Lung (tissue), 12 donors: ENCODE measurements around the gene TRPM5. TPM values are rescaled to one million over a fixed set of nuclear protein-coding genes. Genes with fewer than 3 reads are reported as not detected.

Experiments
- ATAC-seq: fragments of 200-7000 bp; cut with Tn5 transposase; one replicate; pipeline ENCODE4 v1.9.1; 2020; ENCODE audit warnings: moderate number of reproducible peaks; ENCODE audit not compliant: insufficient read depth, low FRiP score
- DNase-seq, 3 donors: peaks; one replicate each; pipeline ENCODE4 v3.0.0-alpha.2; 2013 to 2017
- H3K27ac ChIP-seq, 2 donors: one replicate each; pipeline ENCODE4 v1.5.1; 2013; ENCODE audit warnings: mild to moderate bottlenecking in 2 of 2, moderate library complexity in 2 of 2, control low read depth in 1 of 2, inconsistent platforms in 1 of 2, low read depth in 1 of 2, low read length in 1 of 2
- H3K27me3 ChIP-seq, 3 donors: one replicate each; pipeline ENCODE4 v1.5.1; 2013; ENCODE audit warnings: low read length in 2 of 3; ENCODE audit not compliant: control insufficient read depth in 3 of 3, insufficient read depth in 3 of 3
- H3K36me3 ChIP-seq, 4 donors: one replicate each; pipeline ENCODE4 v1.5.1; 2013; ENCODE audit warnings: low read length in 4 of 4, mild to moderate bottlenecking in 1 of 4, moderate library complexity in 1 of 4; ENCODE audit not compliant: control insufficient read depth in 4 of 4, insufficient read depth in 4 of 4
- H3K4me1 ChIP-seq, 5 donors: one replicate each; pipeline ENCODE4 v1.5.1; 2013; ENCODE audit warnings: low read length in 5 of 5, mild to moderate bottlenecking in 2 of 5, moderate library complexity in 1 of 5; ENCODE audit not compliant: control insufficient read depth in 5 of 5, insufficient read depth in 5 of 5
- H3K4me3 ChIP-seq: one replicate; pipeline ENCODE4 v1.5.1; 2013; ENCODE audit warnings: mild to moderate bottlenecking, control low read depth, moderate library complexity
- H3K9ac ChIP-seq, 2 donors: one replicate each; pipeline ENCODE4 v1.5.1; 2013; ENCODE audit warnings: low read length in 2 of 2, control low read depth in 1 of 2; ENCODE audit not compliant: insufficient read depth in 1 of 2
- H3K9me3 ChIP-seq, 4 donors: one replicate each; pipeline ENCODE4 v1.5.1; 2013; ENCODE audit warnings: low read length in 3 of 4, mild to moderate bottlenecking in 1 of 4, moderate library complexity in 1 of 4; ENCODE audit not compliant: control insufficient read depth in 4 of 4, insufficient read depth in 3 of 4
- CTCF ChIP-seq: IDR thresholded peaks from 2 replicates; pipeline ENCODE4 v1.5.1; 2012; ENCODE audit warnings: mild to moderate bottlenecking; ENCODE audit errors: control extremely low read depth, extremely low read depth
- WGBS, 2 donors: extraction: QIAGEN DNeasy Blood & Tissue Kit; methylation state at CpG; one replicate each; pipeline ENCODE4 v1.1.7; 2013; 5-methylcytosine and 5-hydroxymethylcytosine counted together
- polyA plus RNA-seq, 2 donors: library from polyadenylated mRNA; stranded (reverse); fragments of 200-250 nt; gene quantifications; one replicate each; pipeline ENCODE4 v1.2.1, GENCODE V29; 2013
- total RNA-seq, 2 donors: library from RNA; depleted of rRNA in 1 of 2; stranded (reverse); fragments of >200 nt in 1 of 2; gene quantifications; one replicate each; pipeline ENCODE4 v1.2.1, GENCODE V29; 2014 to 2021
- donor health status: control.
- donor health status: control.
- donor health status: Bipolar disorder and iron deficiency.
- donor health status: healthy.
- donor health status: DM: yes; HTN: yes; CAD: no.

TRPM5 gene
- total and polyA plus RNA-seq, 4 donors: 0.02 to 0.20 (median 0.11) TPM

- ATAC-seq (no peak), DNase-seq (no peak)
- Histone ChIP-seq H3K4me3 (no peak overlapping the region), H3K9me3 (no peaks in the 10 kb centered on the region), H3K9ac (no peak overlapping the region), H3K27ac (no peak overlapping the region), H3K27me3 (no peaks in the 10 kb centered on the region), H3K36me3 (no peaks in the 10 kb centered on the region), H3K4me1 (peaks cover 0 to 21% (median 3%) of the 10 kb centered on the region in 5 donors)
- no peak for TF ChIP-seq CTCF
- WGBS, 2 donors: 67 to 80% methylated on average over 20 of the region's 20 CpGs
These were observed 14.9 kb upstream of the TRPM5 start for GRCh38 chr11:2459016-2459725.

- ATAC-seq (no peak), DNase-seq (no peak)
- TF ChIP-seq CTCF: no peak
- Histone ChIP-seq H3K27ac (no peak overlapping the region), H3K36me3 (no peaks in the 10 kb centered on the region), H3K9ac (no peak overlapping the region), H3K4me3 (no peak overlapping the region), H3K4me1 (peaks cover 0 to 15% (median 0%) of the 10 kb centered on the region in 5 donors), H3K27me3 (no peaks in the 10 kb centered on the region), H3K9me3 (no peaks in the 10 kb centered on the region)
- 88 to 93% methylated on average over 13 of the region's 13 CpGs for WGBS, 2 donors
These were observed 14.0 kb upstream of the TRPM5 start for GRCh38 chr11:2458321-2458720.

GRCh38 chr11:2453436-2453835 lies 9.1 kb upstream of the TRPM5 start:
- H3K27me3 ChIP-seq: no peaks in the 10 kb centered on the region
- H3K9ac ChIP-seq: no peak overlapping the region
- H3K9me3 ChIP-seq: no peaks in the 10 kb centered on the region
- DNase-seq (no peak), ATAC-seq (no peak)
- H3K36me3 ChIP-seq: no peaks in the 10 kb centered on the region
- H3K4me3 ChIP-seq: no peak overlapping the region
- 97 to 98% methylated on average over 5 of the region's 5 CpGs for WGBS, 2 donors
- H3K27ac ChIP-seq: no peak overlapping the region
- TF ChIP-seq CTCF: no peak
- peaks cover 0 to 12% (median 0%) of the 10 kb centered on the region in 5 donors for H3K4me1 ChIP-seq
